GM12872 (cell line): ENCODE results near the gene PIM2.

Experiments used
- CTCF ChIP-seq: IDR thresholded peaks from 3 replicates; pipeline ENCODE4 v1.5.1; 2011; ENCODE audit warnings: low read depth, mild to moderate bottlenecking, low read length, moderate library complexity; ENCODE audit not compliant: insufficient read depth

PIM2 gene

DNA sequence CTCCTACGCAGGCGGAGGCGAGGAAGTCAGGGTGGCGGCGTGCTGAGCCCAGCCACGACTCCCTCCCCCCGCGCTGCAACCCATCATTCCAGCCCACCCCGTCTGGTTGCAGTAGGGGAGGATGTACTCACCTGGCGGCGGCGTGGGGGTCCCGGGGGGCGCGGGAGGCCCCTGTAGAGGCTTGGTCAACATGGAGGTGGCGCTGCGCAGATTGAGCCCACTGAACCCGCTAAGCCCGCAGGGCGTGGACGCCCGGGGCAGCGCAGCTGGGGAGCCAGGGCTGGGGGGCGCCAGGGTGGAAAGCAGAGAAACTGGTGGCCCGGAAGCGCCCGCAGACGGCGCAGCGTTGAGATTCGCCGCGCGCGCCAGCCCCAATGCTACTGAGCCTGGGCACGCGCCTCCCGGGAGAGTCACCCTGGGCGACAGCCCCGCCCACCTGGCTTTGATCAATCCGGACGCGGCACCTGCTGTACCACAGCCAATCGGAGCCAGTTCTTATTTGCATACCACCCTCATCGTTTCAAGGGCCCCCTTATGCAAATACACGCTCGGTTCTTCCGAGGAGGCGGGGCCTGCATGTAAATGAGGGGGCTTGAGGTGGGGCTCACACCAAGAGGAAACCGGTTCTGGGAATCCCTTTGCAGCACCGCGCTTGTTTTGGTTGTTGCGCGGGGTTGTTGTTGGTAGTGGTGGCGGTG is at the start of gene PIM2:
PIM2 (minus strand) TSS at position 382 of the 698 bp plus-strand sequence; CDS start at position 192, 190 bp downstream.
- no peak for TF ChIP-seq CTCF

DNA sequence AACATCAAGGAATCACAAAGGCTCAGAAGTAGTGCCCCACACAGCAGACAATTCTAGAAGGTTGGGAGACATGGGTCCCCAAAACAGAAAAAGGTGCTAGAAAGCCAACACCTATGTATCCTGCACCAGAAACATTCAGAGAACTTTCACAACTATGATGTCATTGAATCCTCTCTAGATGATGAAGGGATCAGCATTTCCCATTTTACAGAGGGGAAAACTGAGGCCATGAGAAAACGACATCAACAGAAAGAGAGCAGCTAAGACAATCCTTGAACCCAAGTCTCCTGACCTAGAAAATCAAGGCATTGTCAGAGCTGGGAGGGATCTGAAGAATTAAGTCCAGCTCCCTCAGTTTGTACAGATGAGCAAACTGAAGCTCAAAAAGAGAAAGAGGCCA is 49.6 kb upstream of the PIM2 start:
- no peak for TF ChIP-seq CTCF

DNA sequence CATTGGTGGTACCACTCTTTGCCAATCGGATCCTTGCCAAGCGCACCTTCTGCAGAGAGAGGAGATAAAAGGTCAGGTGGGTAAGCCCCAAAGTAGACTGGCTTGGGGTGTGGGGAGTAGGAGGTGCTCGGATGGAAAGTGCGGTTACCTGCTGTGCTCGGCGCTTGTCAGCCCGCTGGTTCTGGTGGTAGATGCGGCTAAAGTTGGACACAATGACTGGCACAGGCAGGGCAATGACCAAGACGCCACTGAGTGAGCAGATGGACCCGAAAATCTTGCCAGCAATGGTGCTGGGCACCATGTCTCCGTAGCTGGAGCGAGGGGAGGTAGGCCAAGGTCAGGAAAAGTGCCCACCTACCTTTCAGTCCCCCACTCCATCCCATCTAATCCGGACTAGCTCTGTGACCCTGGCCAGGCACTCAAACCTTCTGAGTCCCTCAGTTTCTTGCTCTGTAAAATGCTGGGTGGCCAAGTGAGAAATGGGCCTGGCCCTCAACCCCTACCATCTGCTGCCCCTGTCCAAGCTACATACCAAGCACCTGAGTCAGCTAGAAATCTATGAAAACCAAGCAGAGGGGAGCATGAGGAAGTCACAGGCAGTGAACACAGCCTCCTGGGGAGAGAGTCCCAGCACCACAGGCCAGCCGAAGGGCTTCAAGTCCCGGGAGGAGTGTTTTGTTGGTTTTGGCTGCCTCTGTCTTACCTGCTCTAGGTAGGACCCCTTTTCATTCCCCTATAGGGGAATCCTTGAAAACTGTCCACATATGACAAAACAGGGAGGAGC is 48.2 kb upstream of the PIM2 start:
- TF ChIP-seq CTCF = no peak

- TF ChIP-seq CTCF = no peak
These were observed 47.1 kb upstream of the PIM2 start for GRCh38 chrX:48965959-48966358.

GRCh38 chrX:48961585-48962091 is 42.8 kb upstream of the PIM2 start:
- no peak for TF ChIP-seq CTCF

DNA sequence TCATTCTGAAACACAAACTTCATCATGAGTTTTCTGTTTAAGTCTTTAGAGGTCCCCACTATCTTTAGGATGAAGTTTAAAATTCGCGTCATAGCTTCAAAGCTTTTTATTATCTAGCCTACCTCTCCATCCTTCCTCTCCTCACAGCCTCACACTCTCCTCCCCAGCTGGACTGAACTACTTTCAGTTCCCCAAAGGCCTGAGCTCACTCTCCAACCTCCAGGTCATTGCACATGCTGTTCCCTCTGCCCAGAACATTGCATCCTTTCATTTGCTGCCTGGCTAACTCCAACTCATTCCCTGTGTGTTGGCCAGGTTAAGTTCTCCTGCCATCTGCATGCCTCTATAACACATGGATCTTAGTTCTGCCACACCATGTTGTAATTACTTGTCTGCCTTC is 41.5 kb upstream of the PIM2 start:
- no peak for TF ChIP-seq CTCF

DNA sequence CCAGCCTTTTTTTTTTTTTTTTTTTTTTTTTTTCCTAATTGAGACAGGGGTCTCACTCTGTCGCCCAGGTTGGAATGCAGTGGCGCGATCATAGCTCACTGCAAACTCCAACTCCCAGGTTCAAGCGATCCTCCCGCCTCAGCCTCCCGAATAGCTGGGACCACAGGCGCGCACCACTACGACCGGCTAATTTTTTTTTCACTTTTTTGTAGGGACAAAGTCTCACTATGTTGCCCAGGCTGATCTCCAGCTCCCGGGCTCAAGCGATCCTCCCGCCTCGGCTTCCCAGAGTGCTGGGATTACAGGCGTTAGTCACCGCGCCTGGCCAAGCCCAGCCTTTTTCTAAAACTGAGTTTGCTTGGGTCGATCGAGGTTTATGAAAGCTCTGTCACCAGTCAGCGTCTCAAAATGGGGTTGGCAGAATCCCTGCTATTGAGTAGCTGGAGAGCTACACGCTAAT is 39.8 kb upstream of the PIM2 start:
- no peak for TF ChIP-seq CTCF
